ENCODE measurements around the gene PARVB. TPM values are rescaled to one million over a fixed set of nuclear protein-coding genes. Genes with fewer than 3 reads are reported as not detected.

Gene PARVB
- total RNA-seq, 1 experiment from 2014 or later, result 35.3 TPM

DNA sequence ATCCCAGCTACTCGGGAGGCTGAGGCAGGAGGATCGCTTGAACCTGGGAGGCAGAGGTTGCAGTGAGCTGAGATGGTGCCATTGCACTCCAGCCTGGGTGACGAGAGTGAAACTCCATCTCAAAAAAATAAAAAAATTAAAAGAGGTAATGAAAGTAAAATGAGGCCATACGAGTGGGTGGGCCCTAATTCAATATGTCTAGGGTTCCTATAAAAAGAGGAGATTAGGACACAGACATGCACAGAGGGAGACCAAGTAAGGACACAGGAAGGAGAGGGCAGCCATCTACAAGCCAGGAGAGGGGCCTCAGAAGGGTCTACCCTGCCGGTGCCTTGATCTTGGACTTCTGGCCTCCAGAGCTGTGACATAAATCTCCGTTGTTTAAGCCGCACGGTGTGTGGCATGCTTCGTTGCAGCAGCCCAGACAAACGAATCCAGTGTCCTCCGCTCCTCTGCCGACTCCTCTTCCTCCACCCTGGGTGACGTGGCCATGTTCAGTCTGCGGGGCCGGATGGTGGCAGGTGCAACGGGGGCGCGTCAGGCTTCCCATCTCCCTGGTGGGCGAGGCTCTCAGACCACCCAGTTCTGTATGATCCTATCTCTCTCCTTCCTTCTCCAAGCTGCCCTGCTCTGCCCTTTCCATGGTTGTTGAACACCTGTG is 105.0 kb downstream of the PARVB start:
- H2AFZ ChIP-seq, result no peak overlapping the region
- no peaks in the 10 kb centered on the region for H3K79me2 ChIP-seq (ENCODE audit: low read depth)
- ChIA-PET CTCF (no interaction called here), POLR2A (ENCODE audit: unreplicated experiment) (no interaction called here)
- H3K4me2 ChIP-seq, result no peak overlapping the region
- H3K9me2 ChIP-seq (ENCODE audit: insufficient read depth), result no peaks in the 10 kb centered on the region
- DNase-seq, result no peak
- intact Hi-C loops (cut with micrococcal nuclease; ENCODE audit: unreplicated experiment), result no loop called here
- H3K27ac ChIP-seq, result no peak overlapping the region
- no peak for TF ChIP-seq EZH2 (IDR thresholded peaks at IDR 0.05; ENCODE audit: low read depth)
- TF ChIP-seq, protein P1, sequence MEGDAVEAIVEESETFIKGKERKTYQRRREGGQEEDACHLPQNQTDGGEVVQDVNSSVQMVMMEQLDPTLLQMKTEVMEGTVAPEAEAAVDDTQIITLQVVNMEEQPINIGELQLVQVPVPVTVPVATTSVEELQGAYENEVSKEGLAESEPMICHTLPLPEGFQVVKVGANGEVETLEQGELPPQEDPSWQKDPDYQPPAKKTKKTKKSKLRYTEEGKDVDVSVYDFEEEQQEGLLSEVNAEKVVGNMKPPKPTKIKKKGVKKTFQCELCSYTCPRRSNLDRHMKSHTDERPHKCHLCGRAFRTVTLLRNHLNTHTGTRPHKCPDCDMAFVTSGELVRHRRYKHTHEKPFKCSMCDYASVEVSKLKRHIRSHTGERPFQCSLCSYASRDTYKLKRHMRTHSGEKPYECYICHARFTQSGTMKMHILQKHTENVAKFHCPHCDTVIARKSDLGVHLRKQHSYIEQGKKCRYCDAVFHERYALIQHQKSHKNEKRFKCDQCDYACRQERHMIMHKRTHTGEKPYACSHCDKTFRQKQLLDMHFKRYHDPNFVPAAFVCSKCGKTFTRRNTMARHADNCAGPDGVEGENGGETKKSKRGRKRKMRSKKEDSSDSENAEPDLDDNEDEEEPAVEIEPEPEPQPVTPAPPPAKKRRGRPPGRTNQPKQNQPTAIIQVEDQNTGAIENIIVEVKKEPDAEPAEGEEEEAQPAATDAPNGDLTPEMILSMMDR (conservative IDR thresholded peaks at IDR 0.05), result no peak
- no peaks in the 10 kb centered on the region for H3F3A ChIP-seq (ENCODE audit: insufficient read depth, low read depth)
- no peaks in the 10 kb centered on the region for H3K9me3 ChIP-seq (ENCODE audit: insufficient read depth, low read depth)
- no peaks in the 10 kb centered on the region for H3K4me1 ChIP-seq (replicated peaks; ENCODE audit: insufficient read depth)
- H4K20me1 ChIP-seq (ENCODE audit: insufficient read depth), result no peaks in the 10 kb centered on the region
- no peak overlapping the region for H3K4me3 ChIP-seq
- no TSS peak for BruUV-seq (replicated peaks)
- no peaks in the 10 kb centered on the region for H3K36me3 ChIP-seq (ENCODE audit: low read depth)
- no peaks in the 10 kb centered on the region for H3K27me3 ChIP-seq (ENCODE audit: insufficient read depth, low read depth)

DNA sequence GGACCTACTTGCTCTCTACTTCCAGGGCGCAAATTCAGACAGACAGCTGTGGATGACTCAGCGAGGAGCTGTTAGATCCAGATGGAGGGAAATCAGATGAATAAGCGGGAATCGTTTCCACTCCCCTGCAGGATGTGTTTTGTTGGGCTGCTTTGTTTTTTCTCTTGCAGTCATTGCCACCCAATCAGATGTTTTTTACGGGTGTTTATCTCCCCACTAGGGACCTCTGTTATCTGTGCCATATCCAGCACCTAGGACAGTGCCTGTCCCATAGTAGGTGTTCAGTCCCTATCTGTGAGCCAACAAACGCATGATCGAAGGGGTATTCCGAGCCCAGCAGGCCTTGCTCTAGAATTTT is 105.5 kb downstream of the PARVB start:
- Histone ChIP-seq H2AFZ (no peak overlapping the region), H3K4me3 (no peak overlapping the region), H4K20me1 (ENCODE audit: insufficient read depth) (no peaks in the 10 kb centered on the region), H3K9me3 (ENCODE audit: insufficient read depth, low read depth) (no peaks in the 10 kb centered on the region), H3K27ac (no peak overlapping the region), H3K27me3 (ENCODE audit: insufficient read depth, low read depth) (no peaks in the 10 kb centered on the region), H3K9me2 (ENCODE audit: insufficient read depth) (no peaks in the 10 kb centered on the region), H3F3A (ENCODE audit: insufficient read depth, low read depth) (no peaks in the 10 kb centered on the region), H3K36me3 (ENCODE audit: low read depth) (no peaks in the 10 kb centered on the region), H3K79me2 (ENCODE audit: low read depth) (no peaks in the 10 kb centered on the region), H3K4me2 (no peak overlapping the region), H3K4me1 (replicated peaks; ENCODE audit: insufficient read depth) (no peaks in the 10 kb centered on the region)
- no TSS peak for BruUV-seq (replicated peaks)
- CTCF ChIA-PET, result no interaction called here
- TF ChIP-seq, protein P1 (conservative IDR thresholded peaks at IDR 0.05), result no peak
- POLR2A ChIA-PET (ENCODE audit: unreplicated experiment), result no interaction called here
- DNase-seq, result no peak
- intact Hi-C loops (cut with micrococcal nuclease; ENCODE audit: unreplicated experiment), result no loop called here

DNA sequence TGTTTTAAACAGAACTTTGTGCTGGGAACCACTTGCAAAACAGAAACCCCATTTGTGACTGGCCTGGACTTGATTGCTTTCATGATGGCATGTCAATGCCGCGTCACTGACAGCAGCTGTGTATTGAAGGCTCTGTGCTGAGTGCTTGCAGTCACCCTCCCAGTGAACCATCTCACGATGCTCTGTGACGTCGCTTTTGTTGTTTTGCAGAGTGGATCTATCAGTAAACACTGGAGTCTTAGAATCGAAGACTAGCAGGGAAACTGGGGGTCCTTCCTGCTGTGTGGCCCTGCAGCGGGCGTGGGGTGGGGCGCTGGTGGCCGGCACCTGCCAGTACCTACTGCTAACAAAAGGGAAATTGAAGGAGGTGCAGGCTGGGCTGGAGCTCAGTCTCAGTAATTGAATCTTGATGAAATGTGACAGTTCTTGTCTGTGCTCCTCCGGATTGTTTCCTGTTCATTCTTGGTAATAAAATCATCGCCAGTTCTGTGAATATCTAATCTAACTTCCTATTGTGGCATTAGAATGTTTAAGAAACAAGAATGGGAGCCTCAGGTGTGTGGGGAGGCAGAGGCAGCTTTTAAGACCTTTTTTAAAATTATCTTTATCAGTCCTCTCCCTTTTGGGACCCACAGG is 106.1 kb downstream of the PARVB start:
- BruUV-seq (replicated peaks), result no TSS peak
- intact Hi-C loops (cut with micrococcal nuclease; ENCODE audit: unreplicated experiment), result no loop called here
- H3K4me3 ChIP-seq, result no peak overlapping the region
- H3K27me3 ChIP-seq (ENCODE audit: insufficient read depth, low read depth), result no peaks in the 10 kb centered on the region
- ChIA-PET POLR2A (ENCODE audit: unreplicated experiment) (no interaction called here), CTCF (no interaction called here)
- H3K9me3 ChIP-seq (ENCODE audit: insufficient read depth, low read depth), result no peaks in the 10 kb centered on the region
- no peaks in the 10 kb centered on the region for H4K20me1 ChIP-seq (ENCODE audit: insufficient read depth)
- H3F3A ChIP-seq (ENCODE audit: insufficient read depth, low read depth), result no peaks in the 10 kb centered on the region
- no peak overlapping the region for H2AFZ ChIP-seq
- no peak overlapping the region for H3K27ac ChIP-seq
- H3K4me2 ChIP-seq, result no peak overlapping the region
- H3K9me2 ChIP-seq (ENCODE audit: insufficient read depth), result no peaks in the 10 kb centered on the region
- no peaks in the 10 kb centered on the region for H3K79me2 ChIP-seq (ENCODE audit: low read depth)
- H3K36me3 ChIP-seq (ENCODE audit: low read depth), result no peaks in the 10 kb centered on the region
- TF ChIP-seq, protein P1 (conservative IDR thresholded peaks at IDR 0.05), result no peak
- no peak for TF ChIP-seq EZH2 (IDR thresholded peaks at IDR 0.05; ENCODE audit: low read depth)
- no peaks in the 10 kb centered on the region for H3K4me1 ChIP-seq (replicated peaks; ENCODE audit: insufficient read depth)
- DNase-seq, result no peak
